ENCODE results near the gene FBXO48.

FBXO48 gene

GRCh38 chr2:68482296-68482820, 15.3 kb upstream of the FBXO48 start (continued):
- TF ChIP-seq, protein P1, sequence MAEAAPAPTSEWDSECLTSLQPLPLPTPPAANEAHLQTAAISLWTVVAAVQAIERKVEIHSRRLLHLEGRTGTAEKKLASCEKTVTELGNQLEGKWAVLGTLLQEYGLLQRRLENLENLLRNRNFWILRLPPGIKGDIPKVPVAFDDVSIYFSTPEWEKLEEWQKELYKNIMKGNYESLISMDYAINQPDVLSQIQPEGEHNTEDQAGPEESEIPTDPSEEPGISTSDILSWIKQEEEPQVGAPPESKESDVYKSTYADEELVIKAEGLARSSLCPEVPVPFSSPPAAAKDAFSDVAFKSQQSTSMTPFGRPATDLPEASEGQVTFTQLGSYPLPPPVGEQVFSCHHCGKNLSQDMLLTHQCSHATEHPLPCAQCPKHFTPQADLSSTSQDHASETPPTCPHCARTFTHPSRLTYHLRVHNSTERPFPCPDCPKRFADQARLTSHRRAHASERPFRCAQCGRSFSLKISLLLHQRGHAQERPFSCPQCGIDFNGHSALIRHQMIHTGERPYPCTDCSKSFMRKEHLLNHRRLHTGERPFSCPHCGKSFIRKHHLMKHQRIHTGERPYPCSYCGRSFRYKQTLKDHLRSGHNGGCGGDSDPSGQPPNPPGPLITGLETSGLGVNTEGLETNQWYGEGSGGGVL (tag by site-specific recombination; IDR thresholded peaks at IDR 0.05): no peak
- TF ChIP-seq ZNF747 (tag by site-specific recombination; IDR thresholded peaks at IDR 0.05) (no peak), ZNF629 (tag by site-specific recombination; IDR thresholded peaks at IDR 0.05) (no peak)

- Histone ChIP-seq H3K4me3 (ENCODE audit: low read depth, low read length) (no peak overlapping the region), H3K9me3 (ENCODE audit: control insufficient read depth, insufficient read depth, low read depth, low read length) (no peaks in the 10 kb centered on the region), H3K36me3 (ENCODE audit: control insufficient read depth in 2 of 2, insufficient read depth in 1 of 2, low read length in 2 of 2) (peaks cover 0 to 3% of the 10 kb centered on the region in 2 experiments; a peak in 1 of 3 replicates), H3K4me1 (ENCODE audit: control insufficient read depth, insufficient read depth, low read length) (no peaks in the 10 kb centered on the region), H3K27ac (ENCODE audit: extremely low read depth, low read depth, low read length) (no peak overlapping the region)
- TF ChIP-seq ZNF571 (tag by site-specific recombination; IDR thresholded peaks at IDR 0.05): no peak
- no peak for TF ChIP-seq ZNF513 (tag by site-specific recombination; IDR thresholded peaks at IDR 0.05)
- no peak for TF ChIP-seq KLF16 (tag by site-specific recombination; IDR thresholded peaks at IDR 0.05)
- no peak for TF ChIP-seq KLF10 (tag by site-specific recombination; IDR thresholded peaks at IDR 0.05)
- no peak for TF ChIP-seq ZNF645 (tag by site-specific recombination; IDR thresholded peaks at IDR 0.05)
- no peak for TF ChIP-seq ZNF621 (tag by site-specific recombination; IDR thresholded peaks at IDR 0.05)
- no peak for TF ChIP-seq ZNF558 (tag by site-specific recombination; IDR thresholded peaks at IDR 0.05)
- no peak for TF ChIP-seq ZNF555 (tag by site-specific recombination; conservative IDR thresholded peaks at IDR 0.05)
- no peak for TF ChIP-seq ZNF600 (tag by site-specific recombination; IDR thresholded peaks at IDR 0.05)
- TF ChIP-seq PATZ1 (tag by site-specific recombination; IDR thresholded peaks at IDR 0.05): no peak
- TF ChIP-seq ZNF670 (tag by site-specific recombination; IDR thresholded peaks at IDR 0.05; ENCODE audit: low read depth): no peak
- TF ChIP-seq GLIS1 (tag by site-specific recombination; IDR thresholded peaks at IDR 0.05): no peak
- no peak for TF ChIP-seq RBAK (tag by site-specific recombination; IDR thresholded peaks at IDR 0.05)
- TF ChIP-seq KLF17 (tag by site-specific recombination; IDR thresholded peaks at IDR 0.05): no peak
- TF ChIP-seq ZNF248 (tag by site-specific recombination; IDR thresholded peaks at IDR 0.05): no peak
- TF ChIP-seq, protein P2, sequence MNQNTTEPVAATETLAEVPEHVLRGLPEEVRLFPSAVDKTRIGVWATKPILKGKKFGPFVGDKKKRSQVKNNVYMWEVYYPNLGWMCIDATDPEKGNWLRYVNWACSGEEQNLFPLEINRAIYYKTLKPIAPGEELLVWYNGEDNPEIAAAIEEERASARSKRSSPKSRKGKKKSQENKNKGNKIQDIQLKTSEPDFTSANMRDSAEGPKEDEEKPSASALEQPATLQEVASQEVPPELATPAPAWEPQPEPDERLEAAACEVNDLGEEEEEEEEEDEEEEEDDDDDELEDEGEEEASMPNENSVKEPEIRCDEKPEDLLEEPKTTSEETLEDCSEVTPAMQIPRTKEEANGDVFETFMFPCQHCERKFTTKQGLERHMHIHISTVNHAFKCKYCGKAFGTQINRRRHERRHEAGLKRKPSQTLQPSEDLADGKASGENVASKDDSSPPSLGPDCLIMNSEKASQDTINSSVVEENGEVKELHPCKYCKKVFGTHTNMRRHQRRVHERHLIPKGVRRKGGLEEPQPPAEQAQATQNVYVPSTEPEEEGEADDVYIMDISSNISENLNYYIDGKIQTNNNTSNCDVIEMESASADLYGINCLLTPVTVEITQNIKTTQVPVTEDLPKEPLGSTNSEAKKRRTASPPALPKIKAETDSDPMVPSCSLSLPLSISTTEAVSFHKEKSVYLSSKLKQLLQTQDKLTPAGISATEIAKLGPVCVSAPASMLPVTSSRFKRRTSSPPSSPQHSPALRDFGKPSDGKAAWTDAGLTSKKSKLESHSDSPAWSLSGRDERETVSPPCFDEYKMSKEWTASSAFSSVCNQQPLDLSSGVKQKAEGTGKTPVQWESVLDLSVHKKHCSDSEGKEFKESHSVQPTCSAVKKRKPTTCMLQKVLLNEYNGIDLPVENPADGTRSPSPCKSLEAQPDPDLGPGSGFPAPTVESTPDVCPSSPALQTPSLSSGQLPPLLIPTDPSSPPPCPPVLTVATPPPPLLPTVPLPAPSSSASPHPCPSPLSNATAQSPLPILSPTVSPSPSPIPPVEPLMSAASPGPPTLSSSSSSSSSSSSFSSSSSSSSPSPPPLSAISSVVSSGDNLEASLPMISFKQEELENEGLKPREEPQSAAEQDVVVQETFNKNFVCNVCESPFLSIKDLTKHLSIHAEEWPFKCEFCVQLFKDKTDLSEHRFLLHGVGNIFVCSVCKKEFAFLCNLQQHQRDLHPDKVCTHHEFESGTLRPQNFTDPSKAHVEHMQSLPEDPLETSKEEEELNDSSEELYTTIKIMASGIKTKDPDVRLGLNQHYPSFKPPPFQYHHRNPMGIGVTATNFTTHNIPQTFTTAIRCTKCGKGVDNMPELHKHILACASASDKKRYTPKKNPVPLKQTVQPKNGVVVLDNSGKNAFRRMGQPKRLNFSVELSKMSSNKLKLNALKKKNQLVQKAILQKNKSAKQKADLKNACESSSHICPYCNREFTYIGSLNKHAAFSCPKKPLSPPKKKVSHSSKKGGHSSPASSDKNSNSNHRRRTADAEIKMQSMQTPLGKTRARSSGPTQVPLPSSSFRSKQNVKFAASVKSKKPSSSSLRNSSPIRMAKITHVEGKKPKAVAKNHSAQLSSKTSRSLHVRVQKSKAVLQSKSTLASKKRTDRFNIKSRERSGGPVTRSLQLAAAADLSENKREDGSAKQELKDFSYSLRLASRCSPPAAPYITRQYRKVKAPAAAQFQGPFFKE (tag by site-specific recombination; IDR thresholded peaks at IDR 0.05; ENCODE audit: borderline replicate concordance): no peak
- ChIA-PET CTCF (no interaction called here), POLR2A (no interaction called here)
Observed at GRCh38 chr2:68478688-68479087, 11.6 kb upstream of the FBXO48 start.

Measured in HEK293 (cell line).